GM21515 (cell line): Measurements from ENCODE around the gene VSTM4.

Source experiments
- ATAC-seq: cut with Tn5 transposase; IDR thresholded peaks from one replicate; pipeline ENCODE4 v1.9.1; 2021; ENCODE audit not compliant: unreplicated experiment

VSTM4 gene

GRCh38 chr10:49093922-49094321 is 21.4 kb downstream of the VSTM4 start:
- ATAC-seq: no peak

GRCh38 chr10:49092477-49092876 is 22.8 kb downstream of the VSTM4 start:
- no peak for ATAC-seq

DNA sequence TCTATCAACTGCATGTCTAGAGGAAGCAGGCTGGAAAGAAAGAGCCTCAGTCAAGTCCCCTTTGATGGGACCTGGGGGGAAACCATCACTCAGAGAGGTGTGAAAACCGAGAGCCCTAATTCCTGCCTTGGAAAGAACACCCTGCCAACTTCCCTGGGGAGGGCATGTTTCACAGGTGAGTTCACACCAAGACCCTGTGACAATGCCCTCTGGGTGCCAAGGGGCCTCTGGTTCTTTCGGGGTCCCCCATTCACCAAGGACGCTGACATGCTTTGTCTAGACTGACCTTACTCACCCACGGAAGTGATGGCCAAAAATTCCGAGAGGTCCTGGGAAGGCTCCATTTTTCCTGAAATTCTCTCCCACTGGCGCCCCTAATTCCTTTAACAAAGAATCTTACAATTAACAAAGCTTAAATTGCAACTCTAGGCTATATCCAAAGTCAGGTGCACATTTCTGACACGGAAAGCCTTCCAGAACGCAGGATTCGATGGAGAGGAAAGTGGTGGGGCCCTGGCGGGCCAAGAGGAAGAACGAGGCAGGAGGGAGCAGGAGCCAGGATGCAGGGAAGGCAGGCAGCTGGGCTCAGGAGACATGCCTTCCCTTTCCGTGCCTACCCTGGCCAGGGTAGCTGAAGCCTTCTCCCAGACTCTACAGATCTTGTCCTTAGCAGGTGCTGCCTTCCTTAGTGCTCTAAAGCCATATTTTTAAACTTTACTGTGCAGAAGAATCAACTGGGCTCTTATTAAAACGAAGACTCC is 23.7 kb downstream of the VSTM4 start:
- no peak for ATAC-seq

- no peak for ATAC-seq
Measured at GRCh38 chr10:49090696-49091380, 24.5 kb downstream of the VSTM4 start.

DNA sequence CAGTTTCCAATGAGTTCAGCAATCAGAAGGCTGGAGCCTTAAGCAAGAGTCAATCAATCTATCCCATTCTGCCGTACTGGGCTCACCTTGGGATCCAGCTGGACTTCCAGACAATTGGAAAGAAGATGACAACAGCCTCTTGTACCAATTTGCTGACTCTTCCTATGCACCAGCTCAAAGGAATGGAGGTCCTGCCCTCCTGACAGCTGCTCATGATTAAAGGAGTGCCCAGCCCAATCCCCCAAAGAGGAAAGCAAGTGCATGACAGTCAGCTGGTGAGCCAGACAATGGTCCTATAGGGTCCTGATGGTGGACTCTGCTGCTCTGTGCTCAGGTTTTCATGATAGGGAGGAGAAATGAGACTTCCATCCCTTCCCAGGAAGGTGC is 25.1 kb downstream of the VSTM4 start:
- no peak for ATAC-seq

- ATAC-seq: no peak
Measured at GRCh38 chr10:49089557-49090188, 25.6 kb downstream of the VSTM4 start.

DNA sequence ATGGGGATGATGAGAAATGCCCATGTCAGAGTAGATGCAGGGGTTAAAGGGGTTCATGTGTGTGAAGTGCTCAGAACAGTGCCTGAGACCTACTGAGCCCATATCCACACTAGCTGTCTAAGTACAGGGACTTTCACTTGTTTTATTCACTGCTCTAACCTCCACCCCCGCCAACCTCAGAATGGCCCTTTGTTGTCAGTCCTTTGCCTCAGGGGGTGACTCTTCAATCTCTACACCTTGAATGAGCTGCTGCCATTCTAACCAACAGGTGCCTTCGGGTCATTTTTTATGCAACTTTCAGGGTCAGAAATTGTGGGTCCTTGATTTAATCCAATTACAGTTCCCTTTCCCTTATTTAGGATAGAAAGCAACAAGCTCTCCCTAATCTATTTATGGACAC is 26.2 kb downstream of the VSTM4 start:
- no peak for ATAC-seq

DNA sequence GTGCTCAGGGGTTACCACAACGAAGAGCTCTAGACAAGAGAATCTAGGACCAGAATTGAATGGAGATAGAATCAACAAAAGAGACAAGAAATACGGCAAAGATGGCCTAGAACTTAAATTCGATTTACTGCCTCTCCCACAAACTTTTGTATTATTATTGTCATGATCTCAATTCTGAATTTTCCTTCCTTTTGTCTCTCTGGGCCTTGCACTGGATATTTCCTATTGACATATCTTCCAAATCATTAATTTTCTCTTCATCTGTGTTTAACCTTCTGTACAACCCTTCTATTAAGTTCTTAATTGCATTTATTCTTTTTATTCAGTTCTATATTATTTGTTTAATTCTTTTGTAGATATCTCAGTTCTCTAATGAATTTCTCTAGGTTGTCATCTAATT is 28.4 kb downstream of the VSTM4 start:
- ATAC-seq: no peak

DNA sequence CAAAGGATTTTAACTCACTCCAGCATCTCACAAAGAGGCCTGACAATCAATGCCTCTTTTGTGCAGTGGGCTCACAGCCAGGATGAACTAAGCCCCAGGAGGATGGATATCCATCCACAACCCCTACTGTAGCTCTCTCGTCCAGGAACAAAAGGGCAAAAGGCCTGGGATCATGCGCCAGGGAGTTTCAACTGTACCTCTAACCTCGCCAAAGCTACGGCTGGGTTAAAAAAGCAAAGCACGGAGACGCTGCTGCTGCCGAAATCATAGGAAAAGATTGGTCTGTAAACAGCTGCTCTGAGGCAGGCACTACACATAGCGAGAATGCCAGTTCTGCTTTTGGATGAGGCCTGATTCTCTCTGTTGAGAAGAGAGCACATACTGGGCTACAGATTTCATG is 32.1 kb downstream of the VSTM4 start:
- no peak for ATAC-seq

GRCh38 chr10:49082766-49083165 is 32.6 kb downstream of the VSTM4 start:
- no peak for ATAC-seq

- no peak for ATAC-seq
Measured at GRCh38 chr10:49081547-49082275, 33.6 kb downstream of the VSTM4 start.

GRCh38 chr10:49080965-49081364 is 34.4 kb downstream of the VSTM4 start:
- no peak for ATAC-seq

GRCh38 chr10:49080071-49080470 is 35.3 kb downstream of the VSTM4 start:
- ATAC-seq: no peak

- ATAC-seq: no peak
Measured at GRCh38 chr10:49079499-49079898, 35.8 kb downstream of the VSTM4 start.

DNA sequence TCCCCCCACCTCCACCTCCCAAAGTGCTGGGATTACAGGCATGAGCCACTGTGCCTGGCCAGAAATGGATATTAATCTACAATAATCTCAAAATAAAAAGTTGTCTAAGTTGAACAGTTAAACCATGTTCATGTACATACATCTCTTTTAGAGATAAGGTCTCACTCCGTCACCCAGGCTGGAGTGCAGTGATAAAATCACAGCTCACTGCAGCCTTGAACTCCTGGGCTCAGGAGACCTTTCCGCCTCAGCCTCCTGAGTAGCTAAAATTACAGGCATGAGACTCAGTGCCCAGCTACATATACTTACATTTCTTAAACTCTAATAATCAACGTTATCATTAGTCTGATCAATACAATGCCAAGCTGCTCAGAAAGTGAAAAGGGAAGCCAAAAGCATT is 36.2 kb downstream of the VSTM4 start:
- ATAC-seq: no peak

DNA sequence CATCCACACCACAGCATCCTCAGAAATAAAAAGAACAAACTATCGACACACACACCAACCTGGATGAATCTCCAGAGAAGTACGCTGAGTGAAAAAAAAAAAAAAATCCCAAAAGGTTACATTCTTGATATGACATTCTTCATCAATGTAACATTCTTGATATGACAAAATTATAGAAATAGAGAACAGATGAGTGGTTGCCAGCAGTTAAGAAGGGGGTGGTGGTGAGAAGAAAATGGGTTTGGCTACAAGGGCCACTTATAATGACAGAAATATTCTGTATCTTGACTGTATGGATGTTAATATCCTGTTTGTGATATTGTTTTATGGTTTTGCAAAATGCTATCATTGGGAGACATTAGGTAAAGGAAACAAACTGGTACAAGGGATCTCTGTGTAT is 36.9 kb downstream of the VSTM4 start:
- ATAC-seq: no peak

GRCh38 chr10:49076741-49077521 is 38.4 kb downstream of the VSTM4 start:
- no peak for ATAC-seq

DNA sequence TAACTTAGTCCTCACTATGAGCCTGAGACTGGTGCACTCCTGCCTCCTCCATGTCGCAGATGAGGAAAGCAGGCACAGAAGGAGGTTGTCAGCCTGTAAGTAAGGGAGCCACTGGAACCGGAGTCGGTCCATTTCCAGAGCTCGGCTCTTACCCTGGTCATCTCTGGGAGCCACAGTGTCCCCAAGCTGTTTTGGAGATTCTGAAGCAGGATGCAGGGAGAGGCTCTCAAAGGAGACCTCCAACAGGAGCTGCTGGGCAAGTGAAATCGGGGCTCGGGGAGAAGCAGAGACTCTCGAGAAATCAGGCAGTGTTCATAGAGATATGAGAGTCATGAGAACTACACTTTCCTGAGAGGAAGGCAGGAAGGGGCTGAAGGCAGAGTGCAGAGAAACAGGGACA is 39.0 kb downstream of the VSTM4 start:
- no peak for ATAC-seq

- ATAC-seq: no peak
Measured at GRCh38 chr10:49075743-49076142, 39.6 kb downstream of the VSTM4 start.

DNA sequence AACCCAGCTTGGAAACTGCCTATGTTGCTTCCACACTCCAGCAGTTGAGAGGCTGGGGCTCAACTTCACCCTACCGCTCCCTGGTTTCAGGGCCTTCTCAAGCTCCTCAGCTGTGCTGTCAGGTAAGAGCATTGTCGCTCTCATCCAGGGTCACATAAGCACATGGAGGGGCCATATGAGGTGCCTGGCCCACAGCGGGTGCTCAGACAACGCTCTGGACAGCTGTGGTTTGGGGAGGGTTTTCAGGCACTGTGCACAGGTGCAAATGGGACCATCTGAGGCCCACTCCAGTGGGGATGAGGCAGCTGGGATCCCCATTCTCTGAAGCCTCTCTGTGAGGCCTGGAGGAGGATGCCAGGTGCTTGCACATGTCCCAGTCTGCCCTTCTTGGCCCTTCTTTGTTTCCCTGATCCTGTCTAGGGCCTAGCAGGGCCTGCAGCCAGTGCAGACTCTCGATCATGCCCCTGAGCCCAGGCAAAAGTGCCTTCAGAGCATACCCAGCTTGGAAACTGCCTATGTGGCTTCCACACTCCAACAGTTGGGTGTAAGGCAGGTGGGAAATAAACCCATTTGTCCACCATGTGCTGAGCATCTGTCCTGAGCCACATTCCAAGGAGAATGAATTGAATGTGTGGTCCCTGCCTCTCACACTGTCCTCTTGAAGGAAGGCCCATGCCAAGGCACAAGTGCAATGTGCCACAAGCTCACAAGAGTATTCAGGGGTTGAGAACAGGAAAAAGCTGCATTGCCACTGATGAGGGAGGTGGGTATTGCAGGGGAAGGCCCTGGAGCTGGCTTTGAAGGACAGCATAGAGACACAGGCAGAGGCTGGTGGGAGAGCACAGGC is 40.3 kb downstream of the VSTM4 start:
- no peak for ATAC-seq
